HepG2 (cell line): ENCODE measurements around the gene KCTD18. TPM values are rescaled to one million over a fixed set of nuclear protein-coding genes. Genes with fewer than 3 reads are reported as not detected.

ENCODE experiments used
- CHD2 ChIP-seq: IDR thresholded peaks from 2 replicates; pipeline ENCODE4 v1.6.1; 2011; ENCODE audit warnings: low read depth, low read length, improper control_type of control experiment
- HNRNPLL ChIP-seq: fragments of 200-400 bp; formaldehyde crosslinking; IDR thresholded peaks from 2 replicates; pipeline ENCODE4 v1.6.1; 2017; ENCODE audit warnings: mild to moderate bottlenecking, low read depth, low read length; ENCODE audit not compliant: poor library complexity, severe bottlenecking
- MLX ChIP-seq: IDR thresholded peaks from 2 replicates; pipeline ENCODE4 v1.6.1; 2016
- MTA3 ChIP-seq: sonication (generic); formaldehyde crosslinking; IDR thresholded peaks from 2 replicates; pipeline ENCODE4 v1.4.0; 2020; ENCODE audit warnings: missing genetic modification reagents
- MYC ChIP-seq: sonication (generic); formaldehyde crosslinking; IDR thresholded peaks from 2 replicates; pipeline ENCODE4 v1.9.0; 2021; ENCODE audit warnings: missing genetic modification reagents, borderline replicate concordance
- SIN3B ChIP-seq: fragments of 150-350 bp; IDR thresholded peaks from 2 replicates; pipeline ENCODE4 v1.6.1; 2014; ENCODE audit warnings: low read length
- TEF ChIP-seq: sonication (generic); formaldehyde crosslinking; IDR thresholded peaks from 2 replicates; pipeline ENCODE4 v1.5.0; 2020; ENCODE audit warnings: missing genetic modification reagents
- ZBTB43 ChIP-seq: sonication (generic); formaldehyde crosslinking; conservative IDR thresholded peaks from 2 replicates; pipeline ENCODE4 v1.4.0; 2020; ENCODE audit warnings: missing genetic modification reagents
- ZFP91 ChIP-seq: sonication (generic); formaldehyde crosslinking; IDR thresholded peaks from 2 replicates; pipeline ENCODE4 v1.9.0; 2022; ENCODE audit warnings: missing genetic modification reagents, mild to moderate bottlenecking, borderline replicate concordance
- ZNF17 ChIP-seq: sonication (generic); formaldehyde crosslinking; IDR thresholded peaks from 2 replicates; pipeline ENCODE4 v1.5.0; 2020; ENCODE audit warnings: mild to moderate bottlenecking, missing genetic modification reagents
- ZNF318 ChIP-seq: sonication (generic); formaldehyde crosslinking; IDR thresholded peaks from 2 replicates; pipeline ENCODE4 v1.4.0; 2020; ENCODE audit warnings: mild to moderate bottlenecking, missing genetic modification reagents
- polyA plus RNA-seq, 8 experiments: library from polyadenylated mRNA; depleted of rRNA in 3 of 8; stranded (reverse) in 7 of 8; unstranded in 1 of 8; fragments of >200 nt; fragmentation: Illumina TruSeq in 4 of 8; extraction: Trizol in 4 of 8; gene quantifications; 2 replicates each; pipeline versions ENCODE4 v1.2.1 to v1.2.3, GENCODE V29; 2011 to 2016; ENCODE audit warnings: low read depth in 4 of 8, missing spikeins in 1 of 8, mixed read lengths in 1 of 8; ENCODE audit not compliant: insufficient read depth in 1 of 8
- total RNA-seq, 5 experiments: library from RNA; depleted of rRNA; stranded (reverse); fragments of >200 nt; fragmentation: Illumina TruSeq; extraction: Trizol; gene quantifications; 2 replicates each; pipeline ENCODE4 v1.2.3, GENCODE V29; 2016; ENCODE audit warnings: low read depth in 1 of 5

KCTD18 gene
- total and polyA plus RNA-seq, 2 of the 13 experiments (the other 11 are each of a cell fraction or from before 2014, with no cell fraction given) = 2.2 to 7.1 TPM

- TF ChIP-seq ZNF318 (CRISPR knock-in tag) (0 out of 2 replicates have a peak, but pooled peaks have one; percentile 24), MYC (CRISPR knock-in tag) (no peak), ZNF17 (CRISPR knock-in tag) (no peak), ZFP91 (CRISPR knock-in tag) (peak; percentile 43; the same call in 1 of the 2 replicates), MTA3 (CRISPR knock-in tag) (no peak), HNRNPLL (no peak), ZBTB43 (CRISPR knock-in tag) (no peak), MLX (no peak), SIN3B (no peak), TEF (CRISPR knock-in tag) (no peak), CHD2 (no peak)
These were observed 26.1 kb downstream of the KCTD18 start (continued) for GRCh38 chr2:200483729-200484198.
